Breast epithelium (tissue), 4 donors: ENCODE data around the gene TRMT1. TPM values are rescaled to one million over a fixed set of nuclear protein-coding genes. Genes with fewer than 3 reads are reported as not detected.

Experiments
- DNase-seq, 2 donors: peaks; one replicate each; pipeline ENCODE4 v3.0.0-alpha.2; 2019; ENCODE audit warnings: low spot score in 2 of 2
- H3K27ac ChIP-seq, 2 donors: fragments of 200-600 bp; sonication (generic) in 1 of 2; one replicate each; pipeline ENCODE4 v1.5.1; 2016 to 2019; ENCODE audit warnings: mild to moderate bottlenecking in 1 of 2
- H3K27me3 ChIP-seq, 2 donors: fragments of 200-600 bp; sonication (generic) in 1 of 2; one replicate each; pipeline versions ENCODE4 v1.5.1 to v1.6.0; 2017 to 2019; ENCODE audit warnings: control low read depth in 1 of 2, mild to moderate bottlenecking in 1 of 2
- H3K36me3 ChIP-seq: fragments of 200-600 bp; one replicate; pipeline ENCODE4 v1.5.1; 2019
- H3K4me1 ChIP-seq, 2 donors: fragments of 200-600 bp; sonication (generic); one replicate each; pipeline ENCODE4 v1.5.1; 2016 to 2019; ENCODE audit warnings: control low read depth in 1 of 2
- H3K4me3 ChIP-seq, 3 donors: fragments of 200-600 bp; sonication (generic); 1 replicate in 2 of 3; 2 replicates in 1 of 3; pipeline ENCODE4 v1.5.1; 2016 to 2019; ENCODE audit warnings: mild to moderate bottlenecking in 3 of 3, moderate library complexity in 2 of 3
- H3K9me3 ChIP-seq, 2 donors: fragments of 200-600 bp; sonication (generic) in 1 of 2; one replicate each; pipeline ENCODE4 v1.5.1; 2016 to 2019; ENCODE audit warnings: control low read depth in 1 of 2
- CTCF ChIP-seq, 3 donors: fragments of 450-650 bp; IDR thresholded peaks; one replicate each; pipeline ENCODE4 v1.5.1; 2016 to 2017; ENCODE audit warnings: antibody characterized with exemption in 3 of 3, mild to moderate bottlenecking in 3 of 3, moderate library complexity in 3 of 3
- POLR2A ChIP-seq: fragments of 450-650 bp; IDR thresholded peaks from one replicate; pipeline ENCODE4 v1.6.1; 2016; ENCODE audit warnings: antibody characterized with exemption, mild to moderate bottlenecking, moderate library complexity
- POLR2AphosphoS5 ChIP-seq, 3 donors: sonication (generic); formaldehyde crosslinking; IDR thresholded peaks; one replicate each; pipeline ENCODE4 v1.6.1; 2017; ENCODE audit warnings: antibody characterized with exemption in 3 of 3
- intact Hi-C: fragments of 100-400 bp; cut with DNase I; formaldehyde crosslinking; loops from one replicate; pipeline ENCODE4 v1.15.1; 2023; ENCODE audit warnings: low total_unique reads
- total RNA-seq, 3 donors: library from RNA; depleted of rRNA; stranded (reverse); fragments of >200 nt; gene quantifications; one replicate each; pipeline ENCODE4 v1.1.0, GENCODE V29; 2016

TRMT1 gene
- total RNA-seq, 3 donors from 2014 or later: 29.7 to 37.4 (median 31.7) TPM

GRCh38 chr19:13066933-13067807 is 49.4 kb downstream of the TRMT1 start:
- intact Hi-C loops: no loop called here
- no peak overlapping the region for H3K4me3 ChIP-seq
- no peaks in the 10 kb centered on the region for H3K9me3 ChIP-seq
- H3K27me3 ChIP-seq: no peaks in the 10 kb centered on the region
- DNase-seq: no peak
- H3K36me3 ChIP-seq: no peaks in the 10 kb centered on the region
- peak overlapping the region; percentile 69 to 83 for H3K27ac ChIP-seq
- TF ChIP-seq POLR2A: no peak
- TF ChIP-seq CTCF (IDR thresholded peaks at IDR 0.05): no peak
- no peak for TF ChIP-seq POLR2AphosphoS5 (IDR thresholded peaks at IDR 0.05)
- peaks cover 3 to 51% of the 10 kb centered on the region in 2 donors for H3K4me1 ChIP-seq

- H3K27ac ChIP-seq: peak overlapping the region; percentile 33 to 69
- no peak for TF ChIP-seq CTCF (IDR thresholded peaks at IDR 0.05)
- TF ChIP-seq POLR2A: no peak
- no peak for TF ChIP-seq POLR2AphosphoS5 (IDR thresholded peaks at IDR 0.05)
- no peaks in the 10 kb centered on the region for H3K36me3 ChIP-seq
- DNase-seq: no peak
- H3K27me3 ChIP-seq: no peaks in the 10 kb centered on the region
- intact Hi-C loops: no loop called here
- no peaks in the 10 kb centered on the region for H3K9me3 ChIP-seq
- peaks cover 3 to 58% of the 10 kb centered on the region in 2 donors for H3K4me1 ChIP-seq
- H3K4me3 ChIP-seq: no peak overlapping the region
Measured at GRCh38 chr19:13066226-13066625, 50.3 kb downstream of the TRMT1 start.

- TF ChIP-seq POLR2A: no peak
- TF ChIP-seq CTCF (IDR thresholded peaks at IDR 0.05): no peak
- TF ChIP-seq POLR2AphosphoS5 (IDR thresholded peaks at IDR 0.05): no peak
- Histone ChIP-seq H3K4me1 (peaks cover 16 to 65% of the 10 kb centered on the region in 2 donors), H3K27me3 (no peaks in the 10 kb centered on the region), H3K4me3 (no peak overlapping the region), H3K27ac (peak overlapping the region; percentile 56 to 69), H3K36me3 (no peaks in the 10 kb centered on the region), H3K9me3 (no peaks in the 10 kb centered on the region)
- intact Hi-C loops: no loop called here
- DNase-seq: no peak
Measured at GRCh38 chr19:13064092-13064489, 52.4 kb downstream of the TRMT1 start.

- peak overlapping the region; percentile 56 to 69 for H3K27ac ChIP-seq
- H3K27me3 ChIP-seq: no peaks in the 10 kb centered on the region
- H3K4me3 ChIP-seq: no peak overlapping the region
- DNase-seq: no peak
- intact Hi-C loops: no loop called here
- peaks cover 16 to 66% of the 10 kb centered on the region in 2 donors for H3K4me1 ChIP-seq
- no peak for TF ChIP-seq CTCF (IDR thresholded peaks at IDR 0.05)
- no peaks in the 10 kb centered on the region for H3K9me3 ChIP-seq
- H3K36me3 ChIP-seq: no peaks in the 10 kb centered on the region
Measured at GRCh38 chr19:13063461-13064091, 53.0 kb downstream of the TRMT1 start.

GRCh38 chr19:13062317-13062716 is 54.2 kb downstream of the TRMT1 start:
- Histone ChIP-seq H3K27me3 (no peaks in the 10 kb centered on the region), H3K9me3 (no peaks in the 10 kb centered on the region), H3K36me3 (no peaks in the 10 kb centered on the region), H3K4me3 (no peak overlapping the region), H3K4me1 (peaks cover 21 to 73% of the 10 kb centered on the region in 2 donors), H3K27ac (peak overlapping the region; percentile 69)
- no peak for TF ChIP-seq CTCF (IDR thresholded peaks at IDR 0.05)
- TF ChIP-seq POLR2AphosphoS5 (IDR thresholded peaks at IDR 0.05): no peak
- TF ChIP-seq POLR2A: no peak
- intact Hi-C loops: no loop called here
- no peak for DNase-seq
